Hepatocyte (in vitro differentiated cells): ENCODE data around the gene IFT27.

Experiments used
- CTCF ChIP-seq: fragments of 200-600 bp; sonication (generic); IDR thresholded peaks from 2 replicates; pipeline ENCODE4 v1.5.1; 2016; ENCODE audit warnings: antibody characterized with exemption, mild to moderate bottlenecking; ENCODE audit not compliant: poor library complexity
- EZH2 ChIP-seq: fragments of 200-600 bp; sonication (generic); IDR thresholded peaks from 2 replicates; pipeline ENCODE4 v1.6.1; 2016; ENCODE audit warnings: antibody characterized with exemption, mild to moderate bottlenecking, borderline replicate concordance

- TF ChIP-seq CTCF (no peak), EZH2 (no peak)
Observed at GRCh38 chr22:36753120-36753802, 22.7 kb downstream of the IFT27 start.
